Endometrial microvascular endothelial cells (primary cell): ENCODE results near the gene PPM1N. TPM values are rescaled to one million over a fixed set of nuclear protein-coding genes. Genes with fewer than 3 reads are reported as not detected.
"Not testable (repeated sequence)": the region's sequence is repeated elsewhere in the genome, so short reads cannot be mapped to it uniquely, and the experiment has no call there.

Experiments used
- in situ Hi-C: cut with HindIII; loops from 2 replicates; pipeline ENCODE4 v1.10.0; 2017; ENCODE audit warnings: low sequenced_read_pairs, low pct_unique_long_range_greater_than_20kb; ENCODE audit errors: inconsistent ontology term
- total RNA-seq: library from RNA; depleted of rRNA; stranded (reverse); fragments of >200 nt; gene quantifications from one replicate; pipeline ENCODE4 v1.2.3, GENCODE V29; 2015; ENCODE audit errors: inconsistent ontology term

PPM1N gene
- total RNA-seq, 1 donor from 2014 or later = 3.5 TPM

- in situ Hi-C loops = no loop called here
Measured at GRCh38 chr19:45505151-45505995, 7.1 kb downstream of the PPM1N start.

DNA sequence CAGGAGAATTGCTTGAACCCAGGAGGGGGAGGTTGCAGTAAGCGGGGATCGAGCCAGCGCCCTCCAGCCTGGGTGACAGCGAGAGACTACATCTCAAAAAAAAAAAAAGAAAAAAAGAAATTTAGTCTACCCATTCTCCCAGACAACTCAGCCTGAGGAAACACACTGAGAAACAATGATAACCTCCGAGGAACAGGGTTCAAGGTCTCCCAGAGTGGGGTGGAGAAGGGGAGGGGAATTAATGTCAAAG is 7.7 kb downstream of the PPM1N start:
- in situ Hi-C loops = no loop called here

DNA sequence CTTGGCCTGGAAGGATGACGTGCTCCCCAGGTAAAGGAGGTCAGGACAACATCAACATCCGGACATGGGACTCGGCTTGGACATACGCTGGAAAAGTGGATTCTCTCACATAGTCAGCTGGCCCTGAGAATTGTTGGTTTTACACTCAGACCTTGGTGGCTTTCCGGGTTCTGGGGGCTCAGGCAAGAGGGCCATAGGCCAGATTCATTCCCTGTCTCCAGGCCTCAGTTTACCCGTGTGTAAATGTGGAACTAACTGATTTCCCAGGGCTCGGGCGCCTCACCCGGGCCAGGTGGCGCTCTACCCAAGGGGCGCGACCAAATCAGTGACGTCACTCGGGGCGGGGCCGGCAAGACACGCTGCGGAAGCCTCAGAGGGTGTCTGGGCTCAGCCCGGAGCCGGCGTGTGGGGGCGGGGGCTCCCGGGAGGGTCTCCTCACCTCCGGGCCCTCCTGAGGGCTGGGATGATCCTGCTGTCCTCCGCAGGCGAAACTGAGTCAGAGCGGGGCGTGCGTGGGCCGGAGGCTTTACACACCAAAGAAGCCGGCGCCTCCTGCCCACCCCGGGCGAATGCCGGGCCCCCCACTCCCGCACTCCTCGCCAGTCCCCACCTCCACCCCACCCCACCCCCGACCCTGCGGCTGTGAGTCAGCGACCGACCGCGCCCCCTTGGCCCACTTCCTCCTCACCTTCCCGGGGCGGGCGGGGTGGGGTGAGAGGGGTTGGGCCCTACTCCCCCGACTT is 8.2 kb downstream of the PPM1N start:
- in situ Hi-C loops = no loop called here

DNA sequence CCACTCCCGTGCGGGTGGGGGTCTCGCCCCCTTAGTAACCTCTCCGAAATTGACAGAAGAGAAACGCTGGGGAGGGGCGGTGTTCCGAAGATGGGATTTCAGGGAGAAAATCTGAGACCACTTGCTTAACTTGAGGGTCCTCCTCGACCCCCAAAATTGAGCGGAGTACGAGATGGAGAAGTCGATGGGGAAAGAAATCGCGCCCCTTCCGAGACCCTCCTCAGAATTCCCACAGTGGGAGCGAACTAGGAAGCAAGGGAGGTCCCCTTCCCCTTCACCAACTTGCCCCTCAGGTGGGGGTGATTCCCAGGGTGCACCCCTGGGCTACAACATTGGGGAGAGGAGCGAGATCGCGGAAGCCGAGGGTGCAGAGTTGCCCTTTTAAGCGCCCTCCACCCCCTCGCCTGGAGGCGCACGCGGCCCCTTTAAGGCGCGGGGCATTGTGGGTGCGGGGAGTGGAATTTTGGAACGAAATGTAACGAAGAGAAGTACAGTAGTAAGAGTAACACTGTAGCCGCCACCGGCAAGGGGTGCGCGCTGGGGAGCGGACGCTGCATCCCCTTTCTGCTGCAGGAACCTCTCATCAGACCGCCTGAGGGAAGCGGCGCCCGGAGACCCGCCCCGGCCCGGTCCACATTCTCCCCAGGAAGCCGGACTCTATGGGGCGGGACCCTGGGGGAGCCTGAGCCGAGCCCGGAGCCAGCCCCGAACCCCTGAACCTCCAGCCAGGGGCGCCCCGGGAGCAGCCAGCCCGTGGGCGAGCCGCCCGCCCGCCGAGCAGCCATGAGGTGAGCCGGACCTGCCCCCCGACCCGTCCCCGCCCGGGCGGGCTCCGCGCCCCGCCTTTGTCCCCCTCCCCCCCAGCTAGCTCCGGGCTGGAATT is 9.0 kb downstream of the PPM1N start, which contains the start of gene VASP:
TSS of gene VASP (plus strand) at position 491 of the 883 bp plus-strand sequence. CDS start at position 784, 293 bp downstream.
- in situ Hi-C loops = no loop called here

DNA sequence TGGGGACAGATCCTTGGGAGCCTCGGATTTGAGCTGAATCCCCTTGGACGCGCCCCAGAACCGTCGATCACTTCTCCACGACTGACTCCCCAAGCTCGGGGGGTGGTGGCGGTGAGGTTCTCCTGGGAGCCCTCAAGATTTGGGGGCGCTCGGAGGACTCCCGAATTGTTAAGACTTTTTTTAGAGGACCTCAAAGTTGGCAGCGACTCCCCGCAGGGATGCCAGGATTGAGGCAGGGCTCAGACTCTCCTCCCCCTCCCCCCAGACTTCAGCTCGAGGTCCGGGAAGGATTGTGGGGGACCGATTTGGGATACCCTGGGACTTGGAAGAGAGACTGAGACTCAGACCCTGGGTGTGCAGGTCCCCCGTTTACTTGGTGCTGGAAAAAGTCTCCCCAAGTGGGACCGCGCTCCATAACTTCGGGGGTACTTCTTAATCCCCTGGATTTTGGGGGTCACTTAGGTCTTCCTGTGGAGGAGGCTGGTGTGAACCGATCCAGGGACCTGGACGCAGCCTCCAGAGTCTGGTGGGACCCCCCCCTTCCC is 9.7 kb downstream of the PPM1N start:
- in situ Hi-C loops = no loop called here

- in situ Hi-C loops = no loop called here
Measured at GRCh38 chr19:45508417-45508860, 10.2 kb downstream of the PPM1N start.

DNA sequence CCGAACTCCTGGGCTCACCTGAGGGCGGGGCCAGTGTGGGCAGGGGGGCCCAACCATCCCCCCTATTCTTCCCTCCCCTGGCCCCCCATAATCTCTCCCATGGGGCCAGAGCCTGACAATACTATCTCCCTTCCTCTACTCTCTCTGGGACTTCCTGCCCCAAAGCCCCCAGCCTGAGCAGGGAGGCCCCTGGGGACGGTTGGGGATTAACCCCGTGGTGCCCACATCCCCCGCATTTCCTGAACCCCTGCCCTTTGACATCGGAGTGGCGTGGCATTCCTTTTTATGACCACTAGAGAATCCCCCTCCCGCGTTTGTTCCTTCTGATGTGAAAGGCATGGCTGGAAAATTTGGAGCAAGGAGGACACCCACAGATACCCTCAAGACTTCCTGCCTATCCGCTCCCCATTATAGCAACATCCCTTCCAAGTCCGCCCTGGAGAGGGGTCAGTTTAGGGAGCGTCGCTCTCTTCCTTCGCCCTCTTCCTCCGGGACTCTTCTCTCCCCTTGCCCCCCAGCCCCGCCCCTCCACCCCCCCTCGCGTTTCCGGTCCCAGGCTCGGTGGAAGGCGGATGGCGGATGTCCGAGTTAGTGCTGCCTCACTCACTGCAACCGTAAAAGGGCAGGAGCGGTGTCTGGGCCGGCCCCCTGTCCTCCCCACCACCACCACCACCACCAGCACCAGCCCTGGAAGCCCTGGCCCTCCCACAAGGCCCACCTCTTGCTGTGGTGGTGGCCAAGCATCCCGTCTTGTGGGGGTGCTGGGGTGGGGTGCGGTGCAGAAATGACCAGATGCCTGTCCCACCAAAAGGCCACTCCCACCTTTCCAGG is 10.8 kb downstream of the PPM1N start:
- in situ Hi-C loops = no loop called here

DNA sequence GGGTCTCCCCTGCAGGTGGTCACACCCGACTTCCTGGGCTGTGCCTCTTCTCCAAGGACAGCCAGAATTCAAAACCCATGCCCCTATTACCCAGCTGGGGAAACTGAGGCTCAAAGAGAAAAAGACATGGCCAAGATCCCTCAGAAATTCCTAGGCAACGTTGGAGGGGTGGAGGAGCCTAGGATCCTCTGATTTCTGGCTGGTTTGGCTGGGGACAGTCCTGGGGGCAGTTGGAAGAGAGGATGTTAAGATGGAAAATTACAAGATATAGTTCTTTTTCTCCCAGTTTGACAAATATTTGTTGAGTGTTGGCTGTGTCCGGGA is 11.4 kb downstream of the PPM1N start:
- in situ Hi-C loops = no loop called here

- in situ Hi-C loops = not testable (repeated sequence)
Measured at GRCh38 chr19:45510352-45510751, 12.1 kb downstream of the PPM1N start.

DNA sequence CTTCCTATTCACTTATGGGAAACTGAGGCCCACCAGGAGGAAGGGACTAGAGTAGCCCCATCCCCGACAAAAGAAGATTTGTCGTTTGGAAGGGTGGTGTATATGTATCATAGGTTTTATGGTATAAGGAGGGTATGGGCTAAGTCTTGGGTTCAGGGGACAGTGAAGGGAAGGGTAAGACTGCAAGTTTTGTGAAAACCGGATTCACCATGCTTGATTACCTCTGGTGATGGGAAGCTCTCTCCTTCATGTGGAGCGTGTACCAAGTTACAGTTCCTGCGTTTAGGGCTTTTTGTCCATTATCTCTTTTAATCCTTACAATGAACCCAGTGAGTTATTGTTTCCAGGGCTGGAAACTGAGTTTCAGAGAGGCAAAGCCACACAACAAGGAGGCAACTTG is 12.8 kb downstream of the PPM1N start:
- in situ Hi-C loops = no loop called here

- in situ Hi-C loops = no loop called here
Measured at GRCh38 chr19:45512881-45513483, 14.7 kb downstream of the PPM1N start.

DNA sequence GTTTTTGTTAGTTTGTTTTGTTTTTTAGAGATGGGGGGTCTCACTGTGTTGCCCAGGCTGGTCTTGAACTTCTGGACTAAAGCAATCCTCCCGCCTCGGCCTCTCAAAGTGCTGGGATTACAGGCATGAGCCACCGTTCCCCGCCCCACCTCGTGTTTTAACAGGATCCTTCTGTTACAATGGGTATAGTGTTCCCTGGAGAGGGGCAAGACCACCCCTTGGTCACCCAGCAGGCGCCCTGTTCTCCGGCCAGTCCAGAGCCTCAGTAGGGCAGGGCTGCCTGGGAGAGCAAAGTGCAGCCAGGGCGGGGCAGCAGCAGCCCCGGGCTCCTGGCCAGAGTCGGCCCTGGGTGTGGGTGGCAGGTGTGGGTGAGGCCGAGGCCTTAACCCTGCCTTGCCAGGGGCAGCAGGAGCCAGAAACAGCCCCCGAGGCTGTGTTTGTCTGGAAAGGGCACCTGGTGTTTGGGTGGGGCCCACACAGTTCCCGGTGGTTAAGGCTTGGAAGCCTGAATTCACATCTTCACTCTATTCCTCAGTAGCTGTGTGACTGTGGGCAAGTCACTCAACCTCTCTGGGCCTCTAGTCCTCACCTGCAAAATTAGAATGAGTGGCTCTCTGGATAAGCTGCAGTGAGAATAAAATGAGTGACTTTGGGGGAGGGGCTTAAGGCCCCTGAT is 16.3 kb downstream of the PPM1N start:
- in situ Hi-C loops = no loop called here

- in situ Hi-C loops = no loop called here
Measured at GRCh38 chr19:45515081-45515624, 16.9 kb downstream of the PPM1N start.

- in situ Hi-C loops = no loop called here
Measured at GRCh38 chr19:45515807-45516401, 17.7 kb downstream of the PPM1N start.

GRCh38 chr19:45517238-45517637 is 19.0 kb downstream of the PPM1N start:
- in situ Hi-C loops = no loop called here

DNA sequence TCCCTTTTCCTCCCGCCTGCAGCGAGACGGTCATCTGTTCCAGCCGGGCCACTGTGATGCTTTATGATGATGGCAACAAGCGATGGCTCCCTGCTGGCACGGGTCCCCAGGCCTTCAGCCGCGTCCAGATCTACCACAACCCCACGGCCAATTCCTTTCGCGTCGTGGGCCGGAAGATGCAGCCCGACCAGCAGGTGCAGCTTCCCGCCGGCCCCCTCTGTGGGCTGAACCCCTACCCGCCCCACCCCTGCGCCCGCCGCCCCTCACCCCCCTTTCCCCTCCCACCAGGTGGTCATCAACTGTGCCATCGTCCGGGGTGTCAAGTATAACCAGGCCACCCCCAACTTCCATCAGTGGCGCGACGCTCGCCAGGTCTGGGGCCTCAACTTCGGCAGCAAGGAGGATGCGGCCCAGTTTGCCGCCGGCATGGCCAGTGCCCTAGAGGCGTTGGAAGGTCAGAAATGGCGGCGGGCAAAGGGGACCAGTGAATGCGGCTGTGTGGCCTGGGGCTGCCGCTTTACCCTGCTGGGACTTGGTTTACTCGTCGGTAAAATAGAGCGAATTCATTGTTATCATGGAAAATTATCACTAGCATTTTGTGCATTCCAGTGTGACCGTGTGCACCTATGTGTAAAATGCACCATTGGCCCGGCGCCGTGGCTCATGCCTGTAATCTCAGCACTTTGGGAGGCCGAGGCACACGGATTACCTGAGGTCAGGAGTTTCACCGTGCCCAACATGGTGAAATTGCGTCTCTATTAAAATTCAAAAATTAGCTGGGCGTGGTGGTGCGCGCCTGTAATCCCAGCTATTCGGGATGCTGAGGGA is 19.6 kb downstream of the PPM1N start:
- in situ Hi-C loops = no loop called here
